ENCODE results near the gene STIM2.

- no peak for TF ChIP-seq RCOR1 (IDR thresholded peaks at IDR 0.05; ENCODE audit: borderline replicate concordance in 1 of 2, low read depth in 2 of 2, low read length in 2 of 2)
- TF ChIP-seq, protein P1, sequence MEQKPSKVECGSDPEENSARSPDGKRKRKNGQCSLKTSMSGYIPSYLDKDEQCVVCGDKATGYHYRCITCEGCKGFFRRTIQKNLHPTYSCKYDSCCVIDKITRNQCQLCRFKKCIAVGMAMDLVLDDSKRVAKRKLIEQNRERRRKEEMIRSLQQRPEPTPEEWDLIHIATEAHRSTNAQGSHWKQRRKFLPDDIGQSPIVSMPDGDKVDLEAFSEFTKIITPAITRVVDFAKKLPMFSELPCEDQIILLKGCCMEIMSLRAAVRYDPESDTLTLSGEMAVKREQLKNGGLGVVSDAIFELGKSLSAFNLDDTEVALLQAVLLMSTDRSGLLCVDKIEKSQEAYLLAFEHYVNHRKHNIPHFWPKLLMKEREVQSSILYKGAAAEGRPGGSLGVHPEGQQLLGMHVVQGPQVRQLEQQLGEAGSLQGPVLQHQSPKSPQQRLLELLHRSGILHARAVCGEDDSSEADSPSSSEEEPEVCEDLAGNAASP (IDR thresholded peaks at IDR 0.05): no peak
- no peak for TF ChIP-seq MTF1 (CRISPR knock-in tag; IDR thresholded peaks at IDR 0.05; ENCODE audit: borderline replicate concordance)
- TF ChIP-seq ZNF347 (CRISPR knock-in tag; IDR thresholded peaks at IDR 0.05; ENCODE audit: low read depth): no peak
- no peak for TF ChIP-seq GABPA (tag; conservative IDR thresholded peaks at IDR 0.05; ENCODE audit: low read depth)
- no peak for TF ChIP-seq ATF3 (IDR thresholded peaks at IDR 0.05)
- no peak for TF ChIP-seq ATF3 (CRISPR knock-in tag; conservative IDR thresholded peaks at IDR 0.05)
- TF ChIP-seq EZH2 (IDR thresholded peaks at IDR 0.05; ENCODE audit: borderline replicate concordance, low read depth, low read length): no peak
- no peak for TF ChIP-seq TOE1 (IDR thresholded peaks at IDR 0.05; ENCODE audit: borderline replicate concordance)
- TF ChIP-seq TOE1 (CRISPR knock-in tag; IDR thresholded peaks at IDR 0.05; ENCODE audit: borderline replicate concordance, low read depth): no peak
- TF ChIP-seq POU5F1 (IDR thresholded peaks at IDR 0.05; ENCODE audit: borderline replicate concordance, low read depth, low read length, partially characterized antibody): no peak
- no peak for TF ChIP-seq NFRKB (IDR thresholded peaks at IDR 0.05; ENCODE audit: low read depth)
- TF ChIP-seq ELF4 (CRISPR knock-in tag; IDR thresholded peaks at IDR 0.05): no peak
- no peak for TF ChIP-seq PREB (CRISPR knock-in tag; IDR thresholded peaks at IDR 0.05)
- TF ChIP-seq RREB1 (CRISPR knock-in tag; IDR thresholded peaks at IDR 0.05): no peak
These were observed 188.0 kb downstream of the STIM2 start for GRCh38 chr4:27048429-27049238.

Data from K562 (cell line).